EH (cell line): ENCODE data around the gene TOM1.

Experiments
- DNase-seq: peaks from one replicate; pipeline ENCODE4 v3.0.0-alpha.2; 2015; ENCODE audit warnings: low read depth

TOM1 gene

GRCh38 chr22:35369996-35370395 is 70.3 kb downstream of the TOM1 start:
- no peak for DNase-seq

- no peak for DNase-seq
Observed at GRCh38 chr22:35373781-35374180, 74.1 kb downstream of the TOM1 start.

- no peak for DNase-seq
Observed at GRCh38 chr22:35375031-35375430, 75.3 kb downstream of the TOM1 start.

- no peak for DNase-seq
Observed at GRCh38 chr22:35375526-35375925, 75.8 kb downstream of the TOM1 start.

- peak; percentile 99 for DNase-seq
Observed at GRCh38 chr22:35376728-35377472, 77.2 kb downstream of the TOM1 start.

GRCh38 chr22:35377735-35378134 is 78.0 kb downstream of the TOM1 start:
- no peak for DNase-seq

GRCh38 chr22:35378621-35379020 is 78.9 kb downstream of the TOM1 start:
- no peak for DNase-seq

- DNase-seq, result no peak
Observed at GRCh38 chr22:35379146-35379993, 79.7 kb downstream of the TOM1 start.

- no peak for DNase-seq
Observed at GRCh38 chr22:35380013-35380412, 80.3 kb downstream of the TOM1 start.

GRCh38 chr22:35380537-35381423 is 81.1 kb downstream of the TOM1 start, which contains the start of gene HMOX1:
Gene HMOX1, plus strand, starts transcription at chr22:35381096. Its CDS starts 78 bp downstream, at chr22:35381174.
- peak; percentile 92 for DNase-seq

- DNase-seq, result peak; percentile 13
Observed at GRCh38 chr22:35381424-35382009, 81.8 kb downstream of the TOM1 start.

GRCh38 chr22:35383679-35384071 is 84.0 kb downstream of the TOM1 start:
- DNase-seq, result no peak

- DNase-seq, result no peak
Observed at GRCh38 chr22:35384527-35384926, 84.8 kb downstream of the TOM1 start.

- DNase-seq, result no peak
Observed at GRCh38 chr22:35384975-35385588, 85.4 kb downstream of the TOM1 start.

GRCh38 chr22:35386670-35387288 is 87.1 kb downstream of the TOM1 start:
- DNase-seq, result no peak

- DNase-seq, result no peak
Observed at GRCh38 chr22:35390933-35391332, 91.2 kb downstream of the TOM1 start.

GRCh38 chr22:35392357-35392756 is 92.7 kb downstream of the TOM1 start:
- no peak for DNase-seq

- no peak for DNase-seq
Observed at GRCh38 chr22:35393116-35394010, 93.7 kb downstream of the TOM1 start.

- no peak for DNase-seq
Observed at GRCh38 chr22:35394011-35394312, 94.3 kb downstream of the TOM1 start.
